Stimulated activated CD8-positive, alpha-beta memory T cell treated with anti-CD3 and anti-CD28 coated beads, Interleukin-7, amount 100 ng/mL, for 24 hours (primary cell): ENCODE results near the gene CCDC74B.
"Not testable (repeated sequence)": the region's sequence is repeated elsewhere in the genome, so short reads cannot be mapped to it uniquely, and the experiment has no call there.

ENCODE experiments used
- DNase-seq: peaks from one replicate; pipeline ENCODE4 v3.0.0-alpha.2; 2020; ENCODE audit warnings: low read depth

Gene CCDC74B

GRCh38 chr2:130165293-130166016, 20.5 kb upstream of the CCDC74B start:
- no peak for DNase-seq

GRCh38 chr2:130162968-130163367, 18.1 kb upstream of the CCDC74B start:
- no peak for DNase-seq

GRCh38 chr2:130162486-130162885, 17.6 kb upstream of the CCDC74B start:
- DNase-seq, result not testable (repeated sequence)

- not testable (repeated sequence) for DNase-seq
Measured at GRCh38 chr2:130160838-130161705, 16.2 kb upstream of the CCDC74B start.

GRCh38 chr2:130160131-130160530, 15.2 kb upstream of the CCDC74B start:
- no peak for DNase-seq

- DNase-seq, result not testable (repeated sequence)
Measured at GRCh38 chr2:130159376-130159775, 14.5 kb upstream of the CCDC74B start.

GRCh38 chr2:130158631-130159030, 13.7 kb upstream of the CCDC74B start:
- no peak for DNase-seq

- not testable (repeated sequence) for DNase-seq
Measured at GRCh38 chr2:130157825-130158514, 13.1 kb upstream of the CCDC74B start.

GRCh38 chr2:130157354-130157753, 12.4 kb upstream of the CCDC74B start:
- not testable (repeated sequence) for DNase-seq

- no peak for DNase-seq
Measured at GRCh38 chr2:130156624-130157004, 11.7 kb upstream of the CCDC74B start.

- not testable (repeated sequence) for DNase-seq
Measured at GRCh38 chr2:130155956-130156623, 11.2 kb upstream of the CCDC74B start.

- DNase-seq, result no peak
Measured at GRCh38 chr2:130154773-130155765, 10.2 kb upstream of the CCDC74B start.

GRCh38 chr2:130154423-130154770, 9.5 kb upstream of the CCDC74B start:
- DNase-seq, result not testable (repeated sequence)

- DNase-seq, result not testable (repeated sequence)
Measured at GRCh38 chr2:130153721-130154422, 9.0 kb upstream of the CCDC74B start.

GRCh38 chr2:130152816-130153595, 8.1 kb upstream of the CCDC74B start:
- no peak for DNase-seq

- not testable (repeated sequence) for DNase-seq
Measured at GRCh38 chr2:130152136-130152815, 7.4 kb upstream of the CCDC74B start.

- not testable (repeated sequence) for DNase-seq
Measured at GRCh38 chr2:130151145-130151512, 6.2 kb upstream of the CCDC74B start.

- DNase-seq, result no peak
Measured at GRCh38 chr2:130150181-130151144, 5.6 kb upstream of the CCDC74B start.
